ENCODE data around the gene RPRML.

- TF ChIP-seq POLR2A (IDR thresholded peaks at IDR 0.05) (no peak), CTCF (IDR thresholded peaks at IDR 0.05) (no peak)
These were observed at the start of gene RPRML for GRCh38 chr17:46979147-46979863.
